Caco-2 (cell line): ENCODE data around the gene SRPK1. TPM values are rescaled to one million over a fixed set of nuclear protein-coding genes. Genes with fewer than 3 reads are reported as not detected.

Experiments
- BruUV-seq: library from RNA; stranded (reverse); fragments of 400-500 nt; replicated peaks from 2 replicates; lab custom pipeline; 2021; lab: Mats Ljungman, UMichigan
- CTCF ChIA-PET: fragments of 300-600 bp; sonication (Branson Sonifier 250); formaldehyde crosslinking; loops from one replicate; lab custom pipeline; 2022; ENCODE audit warnings: antibody characterized with exemption; lab: Charles Lee
- POLR2A ChIA-PET: fragments of 300-600 bp; sonication (Branson Sonifier 250); formaldehyde crosslinking; loops from one replicate; lab custom pipeline; 2022; ENCODE audit warnings: antibody characterized with exemption; lab: Charles Lee
- DNase-seq, 2 experiments: peaks; one replicate each; pipeline versions ENCODE4 v3.0.0 to v3.0.0-alpha.2; 2020 to 2022
- H3K27me3 ChIP-seq: replicated peaks from 2 replicates; pipeline ENCODE4 v1.6.0; 2011; ENCODE audit warnings: low read length; ENCODE audit not compliant: control insufficient read depth, insufficient read depth
- H3K36me3 ChIP-seq: 2 replicates; pipeline ENCODE4 v1.5.1; 2011; ENCODE audit warnings: low read length; ENCODE audit not compliant: control insufficient read depth, insufficient read depth
- H3K4me1 ChIP-seq: fragments of 250-450 bp; sonication (Bioruptor Pico); 2 replicates; pipeline ENCODE4 v1.5.1; 2020; ENCODE audit warnings: mild to moderate bottlenecking
- H3K4me3 ChIP-seq: 2 replicates; pipeline ENCODE4 v1.5.1; 2011; ENCODE audit warnings: low read depth, mild to moderate bottlenecking, control low read depth, low read length
- H3K9me3 ChIP-seq: fragments of 250-450 bp; sonication (Bioruptor Pico); 2 replicates; pipeline ENCODE4 v1.5.1; 2020; ENCODE audit warnings: mild to moderate bottlenecking, moderate library complexity
- H3K27ac Mint-ChIP-seq: one replicate; pipeline ENCODE4 v1.8.0; 2022; ENCODE audit warnings: mixed read lengths; ENCODE audit not compliant: unreplicated experiment
- H3K27me3 Mint-ChIP-seq: one replicate; pipeline ENCODE4 v1.8.0; 2022; ENCODE audit warnings: mixed read lengths; ENCODE audit not compliant: insufficient read depth, unreplicated experiment
- H3K36me3 Mint-ChIP-seq: one replicate; pipeline ENCODE4 v1.8.0; 2022; ENCODE audit warnings: mild to moderate bottlenecking, mixed read lengths; ENCODE audit not compliant: insufficient read depth, unreplicated experiment
- H3K4me1 Mint-ChIP-seq: one replicate; pipeline ENCODE4 v1.8.0; 2022; ENCODE audit warnings: low read depth, mixed read lengths; ENCODE audit not compliant: unreplicated experiment
- H3K4me3 Mint-ChIP-seq: one replicate; pipeline ENCODE4 v1.8.0; 2022; ENCODE audit warnings: mild to moderate bottlenecking, moderate library complexity, mixed read lengths; ENCODE audit not compliant: unreplicated experiment
- H3K9me3 Mint-ChIP-seq: one replicate; pipeline ENCODE4 v1.8.0; 2022; ENCODE audit warnings: mixed read lengths; ENCODE audit not compliant: unreplicated experiment
- intact Hi-C: fragments of 100-400 bp; cut with micrococcal nuclease; formaldehyde crosslinking; loops from one replicate; pipeline ENCODE4 v1.10.0; 2022; ENCODE audit not compliant: unreplicated experiment
- total RNA-seq: library from RNA; stranded (reverse); gene quantifications from 2 replicates; pipeline ENCODE4 v1.2.3, GENCODE V29; 2022
- TF ChIP-seq, protein P1 (sequence below), 2 experiments: fragments of 200-600 bp in 1 of 2; IDR thresholded peaks; 1 replicate in 1 of 2; 2 replicates in 1 of 2; pipeline versions ENCODE4 v1.5.1 to v1.8.0; 2011 to 2022; ENCODE audit warnings: antibody characterized with exemption in 1 of 2, control low read depth in 1 of 2, inconsistent platforms in 1 of 2, low read depth in 1 of 2, low read length in 1 of 2, mild to moderate bottlenecking in 1 of 2, moderate library complexity in 1 of 2; ENCODE audit not compliant: insufficient read depth in 1 of 2, severe bottlenecking in 1 of 2, unreplicated experiment in 1 of 2

SRPK1 gene
- total RNA-seq, 1 experiment from 2014 or later: 114 TPM

DNA sequence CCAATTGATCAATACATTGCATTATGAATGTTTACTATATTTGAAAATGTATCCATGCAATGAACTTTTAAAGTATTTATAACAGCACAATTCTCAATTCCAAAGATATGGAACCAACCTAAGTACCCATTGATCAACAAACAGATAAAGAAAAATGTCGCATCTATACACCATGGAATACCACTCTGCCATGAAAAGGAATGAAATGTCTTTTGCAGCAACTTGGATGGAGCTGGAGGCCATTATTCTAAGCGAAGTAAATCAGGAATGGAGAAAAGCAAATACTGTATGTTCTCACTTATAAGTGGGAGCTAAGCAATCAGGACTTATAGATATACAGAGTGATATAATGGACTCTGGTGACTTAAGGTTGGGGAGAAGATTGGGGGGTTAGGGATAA, 22.9 kb downstream of the SRPK1 start:
- Histone ChIP-seq H3K9me3 (no peaks in the 10 kb centered on the region), H3K4me1 (peaks cover 34% of the 10 kb centered on the region), H3K36me3 (no peaks in the 10 kb centered on the region; the same call in 1 of the 2 replicates), H3K4me3 (no peak overlapping the region), H3K27me3 (no peaks in the 10 kb centered on the region)
- no TSS peak for BruUV-seq
- Mint-ChIP-seq H3K27me3 (no peaks in the 10 kb centered on the region), H3K4me1 (peaks cover 37% of the 10 kb centered on the region), H3K36me3 (peaks cover 53% of the 10 kb centered on the region), H3K4me3 (no peak overlapping the region), H3K9me3 (peaks cover 9% of the 10 kb centered on the region), H3K27ac (no peak overlapping the region)
- POLR2A ChIA-PET: no interaction called here
- CTCF ChIA-PET: no interaction called here
- intact Hi-C loops: no loop called here
- DNase-seq: no peak
- TF ChIP-seq, protein P1, sequence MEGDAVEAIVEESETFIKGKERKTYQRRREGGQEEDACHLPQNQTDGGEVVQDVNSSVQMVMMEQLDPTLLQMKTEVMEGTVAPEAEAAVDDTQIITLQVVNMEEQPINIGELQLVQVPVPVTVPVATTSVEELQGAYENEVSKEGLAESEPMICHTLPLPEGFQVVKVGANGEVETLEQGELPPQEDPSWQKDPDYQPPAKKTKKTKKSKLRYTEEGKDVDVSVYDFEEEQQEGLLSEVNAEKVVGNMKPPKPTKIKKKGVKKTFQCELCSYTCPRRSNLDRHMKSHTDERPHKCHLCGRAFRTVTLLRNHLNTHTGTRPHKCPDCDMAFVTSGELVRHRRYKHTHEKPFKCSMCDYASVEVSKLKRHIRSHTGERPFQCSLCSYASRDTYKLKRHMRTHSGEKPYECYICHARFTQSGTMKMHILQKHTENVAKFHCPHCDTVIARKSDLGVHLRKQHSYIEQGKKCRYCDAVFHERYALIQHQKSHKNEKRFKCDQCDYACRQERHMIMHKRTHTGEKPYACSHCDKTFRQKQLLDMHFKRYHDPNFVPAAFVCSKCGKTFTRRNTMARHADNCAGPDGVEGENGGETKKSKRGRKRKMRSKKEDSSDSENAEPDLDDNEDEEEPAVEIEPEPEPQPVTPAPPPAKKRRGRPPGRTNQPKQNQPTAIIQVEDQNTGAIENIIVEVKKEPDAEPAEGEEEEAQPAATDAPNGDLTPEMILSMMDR (IDR thresholded peaks at IDR 0.05; ENCODE audit: insufficient read depth in 1 of 2, low read depth in 1 of 2, low read length in 1 of 2, severe bottlenecking in 1 of 2, unreplicated experiment in 1 of 2): no peak

DNA sequence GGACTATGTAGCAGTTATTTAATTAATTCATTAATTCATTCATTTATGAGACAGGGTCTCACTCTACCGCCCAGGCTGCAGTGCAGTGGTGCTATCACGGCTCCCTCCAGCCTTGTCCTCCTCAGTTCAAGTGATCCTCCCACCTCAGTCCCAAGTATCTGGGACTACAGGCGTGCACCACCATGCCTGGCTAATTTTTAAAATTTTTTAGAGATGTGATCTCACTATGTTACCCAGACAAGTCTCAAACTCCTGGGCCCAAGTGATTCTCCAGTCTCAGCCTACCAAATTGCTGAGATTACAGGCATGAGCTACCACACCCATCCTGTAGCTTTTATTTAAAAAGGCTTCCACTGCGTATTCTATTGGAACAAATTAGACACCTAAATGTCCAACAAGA, 23.4 kb downstream of the SRPK1 start:
- Histone ChIP-seq H3K4me1 (peaks cover 34% of the 10 kb centered on the region), H3K27me3 (no peaks in the 10 kb centered on the region), H3K4me3 (no peak overlapping the region), H3K9me3 (no peaks in the 10 kb centered on the region), H3K36me3 (no peaks in the 10 kb centered on the region; the same call in 1 of the 2 replicates)
- intact Hi-C loops: no loop called here
- no TSS peak for BruUV-seq
- no peak for DNase-seq
- H3K4me3 Mint-ChIP-seq: no peak overlapping the region
- H3K36me3 Mint-ChIP-seq: peaks cover 48% of the 10 kb centered on the region
- TF ChIP-seq, protein P1 (IDR thresholded peaks at IDR 0.05; ENCODE audit: insufficient read depth in 1 of 2, low read depth in 1 of 2, low read length in 1 of 2, severe bottlenecking in 1 of 2, unreplicated experiment in 1 of 2): no peak
- H3K9me3 Mint-ChIP-seq: peaks cover 9% of the 10 kb centered on the region
- POLR2A ChIA-PET: no interaction called here
- peaks cover 37% of the 10 kb centered on the region for H3K4me1 Mint-ChIP-seq
- H3K27me3 Mint-ChIP-seq: no peaks in the 10 kb centered on the region
- CTCF ChIA-PET: no interaction called here
- no peak overlapping the region for H3K27ac Mint-ChIP-seq

DNA sequence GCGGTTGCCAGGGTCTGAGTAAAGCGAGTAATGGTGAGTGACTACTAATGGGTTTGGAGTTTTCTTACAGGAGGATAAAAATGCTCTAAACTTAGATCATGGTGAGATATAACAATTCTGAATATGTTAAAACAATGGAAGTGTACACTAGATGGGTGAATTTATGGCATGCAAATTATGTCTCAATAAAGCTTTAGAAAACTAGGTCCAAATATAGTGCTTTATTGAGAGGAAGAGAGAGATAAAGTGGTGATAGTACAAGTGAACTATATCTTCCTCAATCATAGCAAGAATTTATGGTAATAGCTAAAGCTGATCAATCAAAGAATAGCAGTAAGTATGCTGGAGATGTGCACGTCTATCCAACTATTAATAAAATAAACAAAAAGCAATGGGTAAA, 23.9 kb downstream of the SRPK1 start:
- POLR2A ChIA-PET: no interaction called here
- no peaks in the 10 kb centered on the region; the same call in 1 of the 2 replicates for H3K36me3 ChIP-seq
- H3K27me3 Mint-ChIP-seq: no peaks in the 10 kb centered on the region
- no peak overlapping the region for H3K4me3 Mint-ChIP-seq
- H3K4me3 ChIP-seq: no peak overlapping the region
- DNase-seq: no peak
- no peaks in the 10 kb centered on the region for H3K27me3 ChIP-seq
- H3K9me3 ChIP-seq: no peaks in the 10 kb centered on the region
- H3K9me3 Mint-ChIP-seq: peaks cover 9% of the 10 kb centered on the region
- H3K4me1 ChIP-seq: peaks cover 34% of the 10 kb centered on the region
- CTCF ChIA-PET: no interaction called here
- H3K4me1 Mint-ChIP-seq: peaks cover 37% of the 10 kb centered on the region
- intact Hi-C loops: no loop called here
- TF ChIP-seq, protein P1 (IDR thresholded peaks at IDR 0.05; ENCODE audit: insufficient read depth in 1 of 2, low read depth in 1 of 2, low read length in 1 of 2, severe bottlenecking in 1 of 2, unreplicated experiment in 1 of 2): no peak
- no TSS peak for BruUV-seq
- H3K36me3 Mint-ChIP-seq: peaks cover 48% of the 10 kb centered on the region
- H3K27ac Mint-ChIP-seq: no peak overlapping the region
